Loucy (cell line): ENCODE results near the gene SLC25A17.

ENCODE experiments used
- EZH2phosphoT487 ChIP-seq: fragments of 200-600 bp; IDR thresholded peaks from 2 replicates; pipeline ENCODE4 v1.6.1; 2018; ENCODE audit warnings: antibody characterized with exemption, mild to moderate bottlenecking, moderate library complexity, borderline replicate concordance
- TF ChIP-seq, protein P1 (sequence below): fragments of 200-600 bp; sonication (generic); conservative IDR thresholded peaks from 2 replicates; pipeline ENCODE4 v1.5.1; 2014; ENCODE audit warnings: mild to moderate bottlenecking, antibody characterized with exemption, low read length

DNA sequence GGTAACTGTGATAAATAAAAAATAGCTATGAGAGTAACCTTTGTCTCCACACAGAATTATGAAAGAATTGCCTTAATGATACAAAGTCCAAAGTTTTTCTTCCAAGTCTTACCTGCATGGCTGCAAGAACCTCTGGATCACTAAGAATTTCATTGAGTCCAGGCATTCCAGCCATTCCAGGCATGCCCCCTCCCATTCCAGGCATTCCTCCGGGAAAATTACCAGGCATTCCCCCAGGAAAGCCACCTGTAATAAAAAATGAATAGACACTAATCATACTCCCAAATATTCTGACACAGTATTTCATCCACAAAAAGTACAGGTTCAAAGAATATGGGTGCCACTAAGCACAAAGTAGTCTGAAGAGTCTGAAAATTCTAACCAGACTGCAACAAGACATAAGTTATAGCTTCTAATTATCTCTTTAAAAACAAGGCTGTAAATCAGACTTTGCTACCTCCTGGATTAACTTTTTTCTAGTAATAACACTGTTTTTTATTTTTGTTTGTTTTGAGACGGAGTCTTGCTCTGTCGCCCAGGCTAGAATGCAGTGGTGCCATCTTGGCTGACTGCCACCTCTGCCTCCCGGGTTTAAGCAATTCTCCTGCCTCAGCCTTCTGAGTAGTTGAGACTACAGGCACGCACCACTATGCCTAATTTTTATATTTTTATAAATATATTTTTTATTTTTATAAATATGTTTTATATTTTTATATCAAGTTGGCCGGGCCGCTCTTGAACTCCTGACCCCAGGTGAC lies 8.0 kb upstream of the SLC25A17 start:
- TF ChIP-seq, protein P1, sequence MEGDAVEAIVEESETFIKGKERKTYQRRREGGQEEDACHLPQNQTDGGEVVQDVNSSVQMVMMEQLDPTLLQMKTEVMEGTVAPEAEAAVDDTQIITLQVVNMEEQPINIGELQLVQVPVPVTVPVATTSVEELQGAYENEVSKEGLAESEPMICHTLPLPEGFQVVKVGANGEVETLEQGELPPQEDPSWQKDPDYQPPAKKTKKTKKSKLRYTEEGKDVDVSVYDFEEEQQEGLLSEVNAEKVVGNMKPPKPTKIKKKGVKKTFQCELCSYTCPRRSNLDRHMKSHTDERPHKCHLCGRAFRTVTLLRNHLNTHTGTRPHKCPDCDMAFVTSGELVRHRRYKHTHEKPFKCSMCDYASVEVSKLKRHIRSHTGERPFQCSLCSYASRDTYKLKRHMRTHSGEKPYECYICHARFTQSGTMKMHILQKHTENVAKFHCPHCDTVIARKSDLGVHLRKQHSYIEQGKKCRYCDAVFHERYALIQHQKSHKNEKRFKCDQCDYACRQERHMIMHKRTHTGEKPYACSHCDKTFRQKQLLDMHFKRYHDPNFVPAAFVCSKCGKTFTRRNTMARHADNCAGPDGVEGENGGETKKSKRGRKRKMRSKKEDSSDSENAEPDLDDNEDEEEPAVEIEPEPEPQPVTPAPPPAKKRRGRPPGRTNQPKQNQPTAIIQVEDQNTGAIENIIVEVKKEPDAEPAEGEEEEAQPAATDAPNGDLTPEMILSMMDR: no peak
- no peak for TF ChIP-seq EZH2phosphoT487
